GM19397 (cell line): ENCODE results near the gene POTEI.
"Not testable (repeated sequence)": the region's sequence is repeated elsewhere in the genome, so short reads cannot be mapped to it uniquely, and the experiment has no call there.

Experiments used
- ATAC-seq: cut with Tn5 transposase; IDR thresholded peaks from one replicate; pipeline ENCODE4 v1.9.1; 2021; ENCODE audit warnings: mild to moderate bottlenecking, moderate library complexity; ENCODE audit not compliant: unreplicated experiment

Gene POTEI

DNA sequence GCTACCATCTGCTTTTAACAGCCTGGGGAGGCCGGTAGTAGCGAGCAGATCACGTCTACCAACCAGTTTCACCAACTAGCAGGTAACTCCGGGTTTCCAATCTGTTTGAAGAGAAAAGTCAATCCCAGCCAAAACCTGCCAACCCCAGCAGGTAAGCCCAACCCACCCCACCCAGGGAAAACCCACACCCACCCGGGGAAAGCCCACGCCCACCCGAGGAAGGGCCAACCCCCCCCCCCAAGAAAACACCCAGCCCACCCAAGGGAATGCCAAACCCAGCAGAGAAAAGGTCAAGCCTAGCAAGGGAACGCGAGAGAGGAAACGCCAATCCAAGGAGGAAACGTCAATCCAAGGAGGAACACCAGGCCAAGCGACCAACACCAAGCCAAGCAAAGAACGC lies at the start of gene POTEI:
Gene POTEI (minus strand): TSS at position 101 of the 400 bp plus-strand sequence. CDS start 93 bp downstream, at position 8.
- not testable (repeated sequence) for ATAC-seq

GRCh38 chr2:130556441-130556840 lies 47.3 kb upstream of the POTEI start:
- ATAC-seq = not testable (repeated sequence)

GRCh38 chr2:130554178-130554577 lies 45.0 kb upstream of the POTEI start:
- ATAC-seq = not testable (repeated sequence)

DNA sequence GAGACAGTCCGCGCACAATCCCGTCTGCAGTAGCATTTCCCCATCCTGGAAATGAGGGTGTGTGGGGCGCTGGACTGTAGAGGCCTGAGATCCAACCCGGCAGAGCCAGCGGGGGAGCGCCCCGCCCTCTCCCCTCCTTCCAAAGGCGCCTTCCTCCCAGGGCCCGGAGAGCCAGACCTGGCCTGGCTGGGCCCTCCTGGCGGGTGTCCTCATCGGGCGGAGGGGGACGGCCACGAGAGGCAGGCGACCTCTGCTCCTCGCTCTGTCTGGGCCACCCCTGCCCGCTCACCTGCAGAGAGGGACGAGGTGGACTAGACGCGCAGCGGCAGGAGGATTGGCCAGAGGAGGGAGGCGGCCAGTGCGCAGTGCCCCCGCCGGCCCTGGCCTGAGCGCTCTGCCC lies 40.3 kb upstream of the POTEI start:
- not testable (repeated sequence) for ATAC-seq

DNA sequence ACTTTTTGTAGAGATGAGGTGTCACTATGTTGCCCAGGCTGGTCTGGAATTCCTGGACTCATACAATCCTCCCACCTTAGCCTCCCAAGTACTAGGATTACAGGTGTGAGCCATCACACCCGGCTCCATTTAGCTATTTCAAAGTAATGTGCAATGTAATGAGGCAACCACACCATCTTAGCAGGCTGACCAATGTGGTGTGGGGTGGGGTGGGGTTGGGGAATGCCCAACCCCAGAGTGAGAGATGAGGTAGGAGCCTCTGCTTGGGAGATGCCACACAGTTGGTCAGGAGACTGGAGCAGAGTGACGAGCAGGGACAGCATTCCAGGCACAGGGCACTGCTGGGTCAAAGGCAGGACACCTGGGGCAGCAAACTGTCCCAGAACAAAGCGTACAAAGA lies 39.3 kb upstream of the POTEI start:
- ATAC-seq = not testable (repeated sequence)

DNA sequence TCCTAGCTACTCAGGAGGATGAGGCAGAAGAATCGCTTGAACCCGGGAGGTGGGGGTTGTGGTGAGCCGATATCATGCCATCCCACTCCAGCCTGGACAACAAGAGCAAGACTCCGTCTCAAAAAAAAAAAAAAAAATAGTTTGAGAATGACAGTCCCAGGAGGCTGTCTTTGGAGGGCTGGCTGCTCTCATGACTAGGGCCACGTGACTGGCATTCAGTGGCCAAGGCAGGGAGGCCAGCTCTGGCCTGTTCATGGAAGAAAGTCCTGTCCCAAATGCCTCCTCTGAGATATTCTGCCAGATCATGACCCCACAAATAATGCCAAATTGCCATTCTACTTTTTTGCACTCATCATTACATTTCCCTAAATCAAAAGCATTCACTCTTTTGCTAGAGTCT lies 35.9 kb upstream of the POTEI start:
- not testable (repeated sequence) for ATAC-seq

DNA sequence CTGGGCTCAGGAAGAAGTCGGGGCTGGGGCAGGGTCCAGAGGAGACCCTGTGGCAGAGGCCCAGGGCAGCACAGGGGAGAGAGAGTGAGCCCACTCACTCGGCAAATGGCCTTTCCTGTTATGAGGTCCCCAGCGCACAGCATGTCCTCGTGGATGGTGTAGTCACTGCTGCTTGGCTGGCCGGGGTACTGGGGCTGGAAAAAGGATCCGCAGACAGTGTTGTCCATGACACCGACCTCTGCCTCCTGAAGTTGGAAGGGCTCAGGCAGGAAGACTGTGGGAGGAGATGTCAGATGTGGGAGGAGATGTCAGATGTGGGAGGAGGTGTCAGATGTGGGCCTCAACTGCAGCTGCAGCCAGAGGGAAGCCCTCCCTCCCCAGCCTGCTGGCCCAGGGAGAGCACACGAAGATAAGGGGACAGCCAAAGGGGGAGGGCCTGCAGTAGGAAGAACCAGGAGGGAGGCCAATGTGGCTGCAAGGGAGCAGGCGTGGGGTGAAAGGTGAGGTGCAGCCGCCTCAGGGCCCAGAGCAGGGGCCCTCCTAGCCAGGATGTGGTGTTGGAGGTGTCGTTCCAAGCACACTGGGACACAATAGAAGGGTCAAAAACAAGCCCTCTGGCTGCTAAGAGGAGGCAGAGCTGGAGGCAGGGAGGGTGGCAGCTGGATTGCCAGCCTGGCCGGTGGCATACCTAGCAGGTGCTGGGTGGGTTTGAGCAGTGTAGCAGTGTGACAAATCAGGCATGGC lies 34.8 kb upstream of the POTEI start:
- ATAC-seq = not testable (repeated sequence)

GRCh38 chr2:130542789-130543188 lies 33.7 kb upstream of the POTEI start:
- not testable (repeated sequence) for ATAC-seq

- ATAC-seq = not testable (repeated sequence)
Observed at GRCh38 chr2:130538271-130538670, 29.1 kb upstream of the POTEI start.

- not testable (repeated sequence) for ATAC-seq
Observed at GRCh38 chr2:130536654-130537053, 27.5 kb upstream of the POTEI start.

- ATAC-seq = not testable (repeated sequence)
Observed at GRCh38 chr2:130531672-130532071, 22.5 kb upstream of the POTEI start.

GRCh38 chr2:130531225-130531624 lies 22.1 kb upstream of the POTEI start:
- not testable (repeated sequence) for ATAC-seq

- ATAC-seq = not testable (repeated sequence)
Observed at GRCh38 chr2:130530212-130530611, 21.1 kb upstream of the POTEI start.

DNA sequence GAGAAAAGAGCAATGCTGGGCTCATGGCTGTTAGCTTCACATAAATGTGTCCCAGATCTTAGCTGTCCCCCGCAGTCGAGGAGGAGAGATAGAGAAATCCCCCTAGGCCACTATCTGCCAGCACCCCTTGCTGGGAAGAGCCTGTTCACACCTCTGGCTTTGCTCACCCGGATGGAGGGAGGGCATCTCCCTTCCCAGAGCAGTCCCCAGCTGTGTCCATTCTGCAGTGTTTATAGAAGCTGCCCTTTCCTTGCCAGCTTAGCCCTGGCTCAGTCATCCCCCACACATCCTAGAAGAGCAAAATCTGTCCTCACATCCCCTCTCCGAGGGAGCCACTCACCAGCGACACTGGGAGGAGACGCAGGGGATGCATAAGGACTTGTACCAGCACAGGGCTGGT lies 20.4 kb upstream of the POTEI start:
- not testable (repeated sequence) for ATAC-seq

- not testable (repeated sequence) for ATAC-seq
Observed at GRCh38 chr2:130527365-130527967, 18.3 kb upstream of the POTEI start.

- not testable (repeated sequence) for ATAC-seq
Observed at GRCh38 chr2:130522390-130522789, 13.3 kb upstream of the POTEI start.

- ATAC-seq = not testable (repeated sequence)
Observed at GRCh38 chr2:130520992-130521391, 11.9 kb upstream of the POTEI start, which contains the start of gene CFC1B. CFC1B (plus strand) TSS chr2:130521222; CDS start chr2:130521485, 263 bp downstream.

DNA sequence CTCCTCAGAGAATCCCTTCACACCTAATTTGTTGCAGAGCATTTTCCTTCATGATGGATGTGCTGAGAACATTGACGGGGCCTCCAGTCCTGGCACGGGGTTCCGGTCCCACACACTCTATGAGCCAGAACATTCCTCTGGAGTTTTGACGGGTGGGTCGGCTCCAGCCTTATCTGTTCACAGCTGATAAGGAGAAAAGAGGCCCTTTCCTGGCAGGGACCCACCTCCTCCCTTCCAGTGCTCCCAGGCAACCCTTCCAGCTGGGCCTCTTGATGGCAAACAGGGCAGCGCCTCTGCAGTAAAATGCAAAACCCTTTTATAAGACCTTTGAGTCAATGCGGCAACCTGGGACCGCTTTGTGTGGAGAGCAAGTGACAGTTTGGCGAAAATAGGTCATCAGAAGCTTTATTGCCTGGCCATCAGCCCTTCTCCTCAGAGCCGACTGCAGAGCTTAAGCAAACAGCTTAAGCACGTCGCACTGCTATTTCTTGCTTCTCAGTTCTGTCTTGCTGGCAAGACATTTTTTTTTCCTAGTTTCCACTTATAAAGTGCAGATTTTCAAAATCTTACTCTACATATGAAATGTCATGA lies 9.5 kb upstream of the POTEI start:
- ATAC-seq = not testable (repeated sequence)

GRCh38 chr2:130511747-130512451 lies 2.8 kb upstream of the POTEI start:
- ATAC-seq = not testable (repeated sequence)

DNA sequence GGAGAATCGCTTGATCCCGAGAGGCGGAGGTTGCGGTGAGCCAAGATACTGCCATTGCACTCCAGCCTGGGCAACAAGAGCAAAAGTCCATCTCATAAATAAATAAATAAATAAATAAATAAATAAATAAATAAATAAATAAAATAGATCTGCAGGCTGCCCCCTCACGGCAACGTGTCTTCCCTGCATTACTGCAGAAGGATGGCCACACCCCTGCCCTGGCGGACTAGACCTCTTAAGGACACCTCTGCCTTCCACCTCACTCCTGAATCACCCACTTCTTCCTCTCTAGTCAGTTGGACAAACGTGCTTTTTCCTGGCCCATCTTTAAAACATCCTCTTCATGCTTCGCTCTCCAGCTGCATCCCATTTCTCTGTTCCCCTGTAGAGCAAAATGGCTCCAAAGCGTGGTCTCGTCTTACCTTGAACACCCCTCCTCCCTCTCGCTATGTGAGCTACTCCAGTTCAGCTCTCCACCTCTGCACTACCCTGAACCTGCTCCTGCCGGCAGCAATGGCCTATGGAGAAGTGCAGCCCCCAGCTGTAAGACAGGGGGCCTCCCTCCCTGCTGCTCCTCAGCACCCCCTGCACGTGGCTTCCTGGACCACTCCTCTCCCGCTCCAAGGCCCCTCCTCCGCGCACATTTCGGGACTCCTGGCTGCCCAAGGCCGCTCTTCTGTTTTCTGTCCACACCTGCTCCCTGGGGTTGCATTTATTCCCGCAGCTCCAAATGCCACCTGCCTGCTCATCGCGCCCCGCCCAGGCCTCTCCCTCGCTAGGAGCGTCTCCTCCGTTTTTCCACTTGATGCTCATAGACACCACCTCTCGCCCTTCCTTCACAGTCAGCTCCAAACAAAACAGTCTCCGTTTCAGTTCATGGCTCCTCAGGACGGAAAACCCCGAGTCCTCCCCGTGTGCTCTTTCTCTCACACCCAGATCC lies 1.9 kb upstream of the POTEI start:
- ATAC-seq = not testable (repeated sequence)
